IMR-90 (cell line): ENCODE measurements around the gene FIBCD1. TPM values are rescaled to one million over a fixed set of nuclear protein-coding genes. Genes with fewer than 3 reads are reported as not detected.

ENCODE experiments used
- ATAC-seq: fragments of 200-7000 bp; cut with Tn5 transposase; 2 replicates; pipeline ENCODE4 v1.9.1; 2020; ENCODE audit warnings: low read depth, mild to moderate bottlenecking, moderate library complexity
- BruUV-seq: library from RNA; stranded (reverse); fragments of 400-500 nt; replicated peaks from 2 replicates; lab custom pipeline; 2021; lab: Mats Ljungman, UMichigan
- CTCF ChIA-PET: fragments of 300-600 bp; formaldehyde crosslinking; extraction: SDS; loops from one replicate; lab custom pipeline; 2021; ENCODE audit warnings: antibody characterized with exemption; lab: Yijun Ruan, JAX
- POLR2A ChIA-PET: fragments of 300-600 bp; sonication (Branson Sonifier 250); formaldehyde crosslinking; loops from one replicate; lab custom pipeline; 2022; ENCODE audit warnings: antibody characterized with exemption; ENCODE audit not compliant: unreplicated experiment; lab: Charles Lee
- DNase-seq: peaks from one replicate; pipeline ENCODE4 v3.0.0; 2013
- H2AFZ ChIP-seq: replicated peaks from 2 replicates; pipeline ENCODE3; 2013; ENCODE audit warnings: low read length, mild to moderate bottlenecking; ENCODE audit not compliant: poor library complexity
- H2AK5ac ChIP-seq: 2 replicates; pipeline ENCODE4 v1.6.1; 2013; ENCODE audit warnings: low read depth, low read length, inconsistent platforms
- H2AK9ac ChIP-seq: replicated peaks from 2 replicates; pipeline ENCODE3; 2013; ENCODE audit warnings: mild to moderate bottlenecking, low read depth, low read length, moderate library complexity; ENCODE audit not compliant: poor library complexity
- H2BK120ac ChIP-seq: 2 replicates; pipeline ENCODE4 v1.6.1; 2013; ENCODE audit warnings: low read depth, low read length, inconsistent platforms
- H2BK15ac ChIP-seq: 3 replicates; pipeline ENCODE4 v1.6.1; 2013; ENCODE audit warnings: low read depth, low read length, inconsistent platforms
- H2BK20ac ChIP-seq: 2 replicates; pipeline ENCODE4 v1.6.1; 2013; ENCODE audit warnings: low read depth, mild to moderate bottlenecking, inconsistent platforms, low read length, moderate library complexity
- H2BK5ac ChIP-seq: 2 replicates; pipeline ENCODE4 v1.6.1; 2013; ENCODE audit warnings: mild to moderate bottlenecking, low read depth, low read length, inconsistent platforms; ENCODE audit not compliant: poor library complexity, severe bottlenecking
- H3K14ac ChIP-seq: replicated peaks from 2 replicates; pipeline ENCODE4 v1.6.1; 2013; ENCODE audit warnings: low read depth, low read length, inconsistent platforms
- H3K18ac ChIP-seq: 2 replicates; pipeline ENCODE4 v1.6.1; 2013; ENCODE audit warnings: low read depth, low read length, control low read depth
- H3K23ac ChIP-seq: 2 replicates; pipeline ENCODE4 v1.6.1; 2013; ENCODE audit warnings: low read depth, low read length, inconsistent platforms
- H3K27ac ChIP-seq: 2 replicates; pipeline ENCODE4 v1.5.1; 2013; ENCODE audit warnings: mild to moderate bottlenecking, control low read depth, low read length; ENCODE audit not compliant: insufficient read depth
- H3K27me3 ChIP-seq: 2 replicates; pipeline ENCODE4 v1.6.1; 2013; ENCODE audit warnings: low read length; ENCODE audit not compliant: control insufficient read depth, insufficient read depth
- H3K36me3 ChIP-seq: 2 replicates; pipeline ENCODE4 v1.6.1; 2013; ENCODE audit warnings: low read length, mixed read lengths; ENCODE audit not compliant: control insufficient read depth, insufficient read depth
- H3K4ac ChIP-seq: 2 replicates; pipeline ENCODE4 v1.6.1; 2013; ENCODE audit warnings: low read depth, low read length, inconsistent platforms
- H3K4me1 ChIP-seq: 2 replicates; pipeline ENCODE4 v1.6.1; 2013; ENCODE audit warnings: low read length, mixed read lengths; ENCODE audit not compliant: control insufficient read depth, insufficient read depth
- H3K4me2 ChIP-seq: 2 replicates; pipeline ENCODE4 v1.6.1; 2013; ENCODE audit warnings: low read depth, mild to moderate bottlenecking, control low read depth, low read length, moderate library complexity
- H3K4me3 ChIP-seq: 2 replicates; pipeline ENCODE4 v1.5.1; 2013; ENCODE audit warnings: low read depth, mild to moderate bottlenecking, control low read depth, low read length, moderate library complexity; ENCODE audit not compliant: insufficient read depth
- H3K56ac ChIP-seq: 2 replicates; pipeline ENCODE4 v1.6.1; 2013; ENCODE audit warnings: low read length, inconsistent platforms; ENCODE audit not compliant: insufficient read depth; ENCODE audit errors: extremely low read depth
- H3K79me1 ChIP-seq, 2 experiments: 2 replicates each; pipeline ENCODE4 v1.6.1; 2013; ENCODE audit warnings: low read length in 2 of 2, inconsistent platforms in 1 of 2, low read depth in 1 of 2
- H3K9ac ChIP-seq: 2 replicates; pipeline ENCODE4 v1.6.1; 2013; ENCODE audit warnings: low read depth, low read length, control low read depth
- H3K9me1 ChIP-seq: 2 replicates; pipeline ENCODE4 v1.6.1; 2013; ENCODE audit warnings: low read length, inconsistent platforms; ENCODE audit not compliant: insufficient read depth
- H3K9me3 ChIP-seq: 2 replicates; pipeline ENCODE4 v1.6.1; 2013; ENCODE audit warnings: low read length; ENCODE audit not compliant: control insufficient read depth, insufficient read depth
- H4K20me1 ChIP-seq: 2 replicates; pipeline ENCODE4 v1.6.1; 2013; ENCODE audit warnings: low read length, inconsistent platforms; ENCODE audit not compliant: insufficient read depth
- H4K5ac ChIP-seq: 2 replicates; pipeline ENCODE4 v1.6.1; 2013; ENCODE audit warnings: mild to moderate bottlenecking, low read depth, low read length, control low read depth
- H4K8ac ChIP-seq, 2 experiments: 2 replicates each; pipeline ENCODE4 v1.6.1; 2013; ENCODE audit warnings: low read depth in 2 of 2, low read length in 2 of 2, control low read depth in 1 of 2, inconsistent platforms in 1 of 2
- H4K91ac ChIP-seq: 2 replicates; pipeline ENCODE4 v1.6.1; 2013; ENCODE audit warnings: low read depth, low read length, inconsistent platforms; ENCODE audit not compliant: insufficient read depth
- POLR2A ChIP-seq: IDR thresholded peaks from 2 replicates; pipeline ENCODE4 v1.6.1; 2012; ENCODE audit warnings: mild to moderate bottlenecking, low read depth, low read length
- WGBS, 2 experiments: methylation state at CpG; one replicate each; pipeline versions ENCODE4 v1.1.5 to v1.1.7; 2013; ENCODE audit warnings: missing lambda C conversion rate in 2 of 2; ENCODE audit not compliant: insufficient read length in 1 of 2; ENCODE audit errors: extremely low coverage in 2 of 2; 5-methylcytosine and 5-hydroxymethylcytosine counted together
- dilution Hi-C: fragments of 300-500 bp; cut with HindIII; formaldehyde crosslinking; loops from one replicate; pipeline ENCODE4 v1.14.3; 2018; ENCODE audit warnings: low sequenced_read_pairs; ENCODE audit not compliant: unreplicated experiment
- in situ Hi-C: fragments of 300-500 bp; cut with MboI; formaldehyde crosslinking; loops from 3 replicates; pipeline ENCODE4 v1.14.3; 2019; ENCODE audit warnings: low sequenced_read_pairs, inconsistent platforms, mixed read lengths
- intact Hi-C: fragments of 100-400 bp; cut with micrococcal nuclease; formaldehyde crosslinking; loops from 2 replicates; pipeline ENCODE4 v1.10.0; 2022
- polyA plus RNA-seq, 3 experiments: library from polyadenylated mRNA; depleted of rRNA; stranded (reverse); fragments of >200 nt; gene quantifications; 2 replicates each; pipeline ENCODE4 v1.2.3, GENCODE V29; 2012; ENCODE audit warnings: low replicate concordance in 1 of 3
- total RNA-seq: library from RNA; depleted of rRNA; stranded (reverse); fragments of >200 nt; gene quantifications from 2 replicates; pipeline ENCODE4 v1.2.3, GENCODE V29; 2012
- TF ChIP-seq, protein P1 (sequence below): fragments of 150-350 bp; IDR thresholded peaks from 2 replicates; pipeline ENCODE4 v1.6.1; 2016; ENCODE audit warnings: low read depth, mild to moderate bottlenecking, low read length, moderate library complexity, borderline replicate concordance
- TF ChIP-seq, protein P2 (sequence below): conservative IDR thresholded peaks from 2 replicates; pipeline ENCODE4 v1.5.1; 2012; ENCODE audit warnings: mild to moderate bottlenecking, low read depth, low read length, improper control_type of control experiment

FIBCD1 gene
- total and polyA plus RNA-seq, 2 of the 4 experiments (the other 2 are of a cell fraction) = 1.1 to 10.1 TPM

DNA sequence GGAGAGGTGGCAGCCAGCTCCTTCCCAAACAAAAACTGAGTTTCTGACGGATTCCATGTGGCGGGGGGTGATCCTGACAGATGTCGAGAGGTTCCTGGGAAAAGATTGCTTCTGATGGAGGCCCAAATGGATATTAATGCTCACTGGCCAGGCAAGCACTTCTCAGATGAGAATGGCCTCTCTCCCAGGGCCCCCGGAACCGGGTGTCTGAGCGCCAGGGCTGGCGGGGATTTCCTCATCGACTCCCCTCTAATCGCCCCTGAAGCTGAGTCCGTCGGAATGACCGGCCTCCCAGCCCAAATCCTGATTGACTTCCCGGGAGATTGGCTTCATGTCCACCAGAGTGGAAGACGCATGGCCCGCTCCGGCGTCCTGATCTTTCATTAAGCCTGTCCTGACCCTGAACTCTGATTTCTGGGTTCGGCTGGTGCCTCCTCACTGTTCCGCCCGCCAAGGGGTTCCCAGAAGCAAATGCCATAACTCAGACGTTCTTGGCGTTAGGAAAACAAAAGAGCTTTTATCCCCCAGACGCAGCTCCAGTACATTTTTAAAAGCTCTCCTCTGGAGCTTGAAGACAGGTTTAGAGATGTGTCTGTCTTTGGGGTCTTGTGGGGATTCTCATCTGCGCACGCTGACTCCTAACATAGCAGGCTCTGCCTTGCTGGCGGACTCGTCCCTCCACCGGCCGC lies 17.6 kb downstream of the FIBCD1 start:
- Histone ChIP-seq H3K18ac (no peak overlapping the region), H2AK5ac (no peak overlapping the region), H3K23ac (no peak overlapping the region), H4K91ac (no peak overlapping the region), H3K4me3 (no peak overlapping the region), H3K27ac (no peak overlapping the region), H3K79me1 (no peaks in the 10 kb centered on the region), H3K14ac (no peak overlapping the region), H2BK120ac (no peak overlapping the region), H3K4me2 (no peak overlapping the region), H2AFZ (no peak overlapping the region), H3K9me1 (no peaks in the 10 kb centered on the region), H3K36me3 (no peaks in the 10 kb centered on the region), H3K4me1 (no peaks in the 10 kb centered on the region), H3K9me3 (no peaks in the 10 kb centered on the region), H4K5ac (no peak overlapping the region), H4K8ac (no peak overlapping the region), H2BK20ac (no peak overlapping the region), H3K9ac (no peak overlapping the region), H3K4ac (no peak overlapping the region), H2AK9ac (no peak overlapping the region), H2BK5ac (no peak overlapping the region), H3K56ac (no peak overlapping the region), H3K27me3 (no peaks in the 10 kb centered on the region), H2BK15ac (no peak overlapping the region), H4K20me1 (no peaks in the 10 kb centered on the region)
- WGBS, 2 experiments = 60% methylated on average over 19 of the region's 29 CpGs; no CpG with 5 or more reads in 1 of the 2 experiments
- dilution Hi-C loops (no loop called here), in situ Hi-C loops (no loop called here), intact Hi-C loops (no loop called here)
- TF ChIP-seq, protein P1, sequence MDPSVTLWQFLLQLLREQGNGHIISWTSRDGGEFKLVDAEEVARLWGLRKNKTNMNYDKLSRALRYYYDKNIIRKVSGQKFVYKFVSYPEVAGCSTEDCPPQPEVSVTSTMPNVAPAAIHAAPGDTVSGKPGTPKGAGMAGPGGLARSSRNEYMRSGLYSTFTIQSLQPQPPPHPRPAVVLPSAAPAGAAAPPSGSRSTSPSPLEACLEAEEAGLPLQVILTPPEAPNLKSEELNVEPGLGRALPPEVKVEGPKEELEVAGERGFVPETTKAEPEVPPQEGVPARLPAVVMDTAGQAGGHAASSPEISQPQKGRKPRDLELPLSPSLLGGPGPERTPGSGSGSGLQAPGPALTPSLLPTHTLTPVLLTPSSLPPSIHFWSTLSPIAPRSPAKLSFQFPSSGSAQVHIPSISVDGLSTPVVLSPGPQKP = no peak
- TF ChIP-seq, protein P2, sequence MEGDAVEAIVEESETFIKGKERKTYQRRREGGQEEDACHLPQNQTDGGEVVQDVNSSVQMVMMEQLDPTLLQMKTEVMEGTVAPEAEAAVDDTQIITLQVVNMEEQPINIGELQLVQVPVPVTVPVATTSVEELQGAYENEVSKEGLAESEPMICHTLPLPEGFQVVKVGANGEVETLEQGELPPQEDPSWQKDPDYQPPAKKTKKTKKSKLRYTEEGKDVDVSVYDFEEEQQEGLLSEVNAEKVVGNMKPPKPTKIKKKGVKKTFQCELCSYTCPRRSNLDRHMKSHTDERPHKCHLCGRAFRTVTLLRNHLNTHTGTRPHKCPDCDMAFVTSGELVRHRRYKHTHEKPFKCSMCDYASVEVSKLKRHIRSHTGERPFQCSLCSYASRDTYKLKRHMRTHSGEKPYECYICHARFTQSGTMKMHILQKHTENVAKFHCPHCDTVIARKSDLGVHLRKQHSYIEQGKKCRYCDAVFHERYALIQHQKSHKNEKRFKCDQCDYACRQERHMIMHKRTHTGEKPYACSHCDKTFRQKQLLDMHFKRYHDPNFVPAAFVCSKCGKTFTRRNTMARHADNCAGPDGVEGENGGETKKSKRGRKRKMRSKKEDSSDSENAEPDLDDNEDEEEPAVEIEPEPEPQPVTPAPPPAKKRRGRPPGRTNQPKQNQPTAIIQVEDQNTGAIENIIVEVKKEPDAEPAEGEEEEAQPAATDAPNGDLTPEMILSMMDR = no peak
- TF ChIP-seq POLR2A = no peak
- POLR2A ChIA-PET = no interaction called here
- BruUV-seq = no TSS peak
- no peak for ATAC-seq
- CTCF ChIA-PET = no interaction called here
- DNase-seq = no peak
